Activated CD4-positive, alpha-beta T cell treated with anti-CD3 and anti-CD28 coated beads, Interleukin-2, amount 50 U/mL, for 4 hours (primary cell): Measurements from ENCODE around the gene SBSN.
A peak's percentile ranks its signal among the peaks of the same experiment; 100 is the strongest.

Experiments used
- DNase-seq, 2 experiments: peaks; one replicate each; pipeline ENCODE4 v3.0.0-alpha.2; 2020

The SBSN gene

DNA sequence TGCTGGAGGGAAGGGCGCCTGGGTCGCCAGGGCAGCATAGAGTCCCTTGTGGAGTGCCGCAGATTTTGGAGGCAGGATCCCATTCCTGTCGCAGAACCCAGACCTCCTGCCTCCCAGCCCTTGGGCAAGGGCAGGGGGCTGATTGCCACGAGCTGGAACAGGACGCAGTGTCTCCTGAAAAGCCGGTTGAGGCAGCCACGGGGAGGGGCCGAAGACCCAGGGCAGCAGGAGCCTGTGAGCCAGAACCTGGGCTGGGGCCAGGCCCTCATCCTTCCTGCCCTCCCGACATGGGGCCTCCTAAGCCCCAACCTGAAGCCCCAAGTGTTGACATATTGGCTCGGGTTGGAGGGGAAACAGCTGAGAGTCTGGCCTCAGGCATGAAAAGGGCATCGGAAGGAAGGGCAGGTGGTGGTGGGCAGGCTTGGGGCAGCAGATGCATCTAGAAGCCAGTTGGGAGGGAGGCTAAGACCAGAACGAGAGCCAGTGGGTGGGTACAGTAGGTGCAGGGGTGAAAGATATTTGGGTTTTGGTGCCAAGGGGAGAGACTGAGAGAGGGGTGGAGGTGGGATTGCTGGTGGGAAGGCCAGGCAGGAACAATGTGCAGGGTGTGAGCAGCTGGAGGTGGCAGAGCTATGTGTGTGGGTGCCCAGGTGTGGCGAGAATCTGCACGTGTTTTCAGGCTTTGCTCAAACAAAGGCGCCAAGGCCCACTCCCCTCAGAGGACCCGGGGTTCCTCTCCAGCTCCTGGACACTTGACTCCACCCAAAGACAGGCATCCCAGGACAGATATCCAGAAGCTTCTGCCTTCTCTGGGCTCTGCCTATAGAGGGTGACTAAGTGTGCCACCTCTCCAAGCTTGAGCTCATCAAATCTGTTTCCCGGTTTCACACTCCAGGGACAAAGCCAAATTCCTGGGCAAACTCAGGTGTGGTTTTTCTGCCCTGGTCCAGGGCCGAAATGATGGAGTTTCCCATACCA, 1.4 kb upstream of the SBSN start:
- no peak for DNase-seq

DNA sequence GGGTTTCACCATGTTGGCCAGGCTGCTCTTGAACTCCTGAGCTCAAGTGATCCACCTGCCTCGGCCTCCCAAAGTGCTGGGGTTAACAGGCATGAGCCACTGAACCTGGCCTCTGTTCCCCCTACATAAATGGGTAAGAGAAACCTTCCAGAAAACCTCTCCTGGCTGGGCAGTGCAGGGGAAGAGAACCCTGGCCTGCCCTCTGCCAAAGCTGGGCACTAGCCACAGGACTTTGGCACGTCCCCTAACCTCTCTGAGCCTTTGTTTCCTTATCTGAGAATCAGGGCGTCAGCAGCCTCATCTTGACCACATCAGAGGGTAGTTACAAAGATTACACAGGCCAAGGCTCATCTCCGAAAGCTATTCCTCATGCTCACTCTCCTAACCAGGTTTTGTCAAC, 2.2 kb downstream of the SBSN start:
- DNase-seq, result no peak

DNA sequence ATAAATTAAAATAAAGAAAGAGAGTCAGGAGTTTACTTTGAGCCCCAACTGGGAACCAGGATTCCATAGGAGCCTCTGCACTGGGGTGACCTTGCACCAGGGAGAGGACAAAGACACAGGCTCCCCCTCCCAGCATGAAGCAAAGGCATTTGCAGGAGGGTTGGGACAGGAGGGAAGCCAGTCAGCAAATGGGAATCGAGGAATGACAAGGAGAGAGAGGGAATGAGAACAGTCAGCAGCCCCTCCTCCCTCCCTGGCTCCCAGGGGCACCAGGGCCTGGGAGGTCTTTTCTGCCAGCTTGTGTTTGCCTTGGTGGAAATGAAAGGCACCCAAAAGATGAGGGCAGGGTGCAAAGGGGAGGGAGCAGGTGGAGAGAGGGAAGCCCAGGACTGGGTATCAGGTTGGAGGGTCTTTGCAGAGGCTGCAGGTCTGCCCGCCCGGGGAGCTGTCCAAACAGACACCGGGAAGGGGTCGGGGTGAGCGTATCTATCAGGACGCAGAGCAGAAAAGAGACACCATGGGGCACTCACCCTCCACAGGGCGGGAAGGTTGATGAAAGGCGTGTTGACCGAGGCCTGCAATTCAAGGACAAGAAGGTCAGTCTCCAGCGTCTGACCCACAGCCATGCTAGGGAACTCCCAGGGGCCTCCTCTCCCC, 3.8 kb downstream of the SBSN start:
- no peak for DNase-seq

DNA sequence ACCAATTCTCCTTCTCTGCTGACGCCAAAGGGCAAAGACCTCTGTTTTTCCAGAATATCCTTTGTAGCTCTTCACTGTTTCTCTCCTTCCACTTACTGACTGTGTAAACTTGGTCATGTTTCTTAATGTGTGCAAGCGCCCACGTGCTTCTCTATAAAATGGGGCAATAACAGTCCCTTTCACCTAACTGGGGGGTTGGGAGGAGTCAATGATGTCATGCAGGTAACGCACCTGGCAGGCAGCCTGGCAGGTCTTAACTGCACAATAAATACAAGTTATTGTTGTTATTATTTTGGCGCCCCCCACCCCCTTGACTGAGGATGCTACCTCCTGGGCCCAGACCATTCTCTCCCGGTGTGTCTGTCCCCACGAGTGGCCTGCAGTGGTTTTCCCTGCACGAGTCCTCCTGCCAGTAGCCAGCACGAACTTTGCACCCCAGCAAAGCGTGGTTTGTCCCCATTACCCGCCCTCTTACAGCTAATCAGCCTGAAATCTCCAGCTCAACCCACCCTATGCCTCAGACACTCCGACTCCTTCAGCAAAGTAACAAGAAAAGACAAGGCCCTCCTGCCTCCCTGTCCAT, 5.3 kb downstream of the SBSN start:
- DNase-seq, result no peak

DNA sequence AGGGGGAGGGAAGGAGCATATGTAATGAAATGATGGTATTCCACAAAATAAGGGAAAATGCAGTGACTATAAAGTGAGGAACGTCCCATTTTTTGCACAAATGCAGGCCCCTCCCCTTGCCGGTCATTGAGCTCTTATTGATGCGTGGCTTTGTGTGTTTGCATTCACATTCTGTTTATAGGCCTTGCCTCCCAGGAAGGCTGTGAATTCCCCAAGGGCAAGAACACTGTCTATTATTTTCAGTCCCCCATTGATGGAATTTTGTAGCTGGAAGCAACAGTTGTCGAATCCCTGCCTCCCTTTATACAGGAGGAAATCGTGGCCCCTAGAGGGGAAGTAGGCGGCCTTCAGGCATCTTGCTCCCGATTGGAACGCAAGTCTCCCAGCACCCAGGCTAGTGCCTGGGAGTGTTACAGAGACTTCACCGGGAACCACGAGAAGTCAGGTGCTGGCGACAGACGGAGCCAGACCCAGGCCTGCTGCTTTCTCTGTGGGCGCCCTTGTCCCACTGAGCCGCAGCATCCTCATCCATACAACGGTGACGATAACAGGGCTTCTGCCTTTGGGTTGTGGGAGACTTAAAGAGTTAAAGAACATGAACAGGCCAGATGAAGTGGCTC, 6.9 kb downstream of the SBSN start:
- no peak for DNase-seq

DNA sequence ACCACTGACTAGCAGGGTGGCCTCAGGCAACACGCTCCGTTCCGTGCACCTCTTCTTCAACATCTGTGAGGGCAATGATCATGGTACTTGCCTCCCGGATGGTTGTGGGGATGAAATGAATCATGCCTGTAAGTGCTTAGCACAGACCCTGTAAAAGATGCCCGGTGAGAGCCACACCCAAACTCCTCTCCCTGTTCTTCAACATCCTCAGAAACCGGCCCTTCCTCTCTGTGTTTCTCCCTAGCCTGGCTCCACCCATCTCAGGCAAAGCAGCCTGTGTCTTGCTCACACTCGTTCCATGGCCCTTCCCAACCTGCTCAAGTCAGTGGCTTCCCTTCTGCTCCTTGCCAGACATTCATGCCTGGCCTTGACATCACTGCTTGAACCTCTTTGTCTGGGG, 8.8 kb downstream of the SBSN start:
- no peak for DNase-seq

DNA sequence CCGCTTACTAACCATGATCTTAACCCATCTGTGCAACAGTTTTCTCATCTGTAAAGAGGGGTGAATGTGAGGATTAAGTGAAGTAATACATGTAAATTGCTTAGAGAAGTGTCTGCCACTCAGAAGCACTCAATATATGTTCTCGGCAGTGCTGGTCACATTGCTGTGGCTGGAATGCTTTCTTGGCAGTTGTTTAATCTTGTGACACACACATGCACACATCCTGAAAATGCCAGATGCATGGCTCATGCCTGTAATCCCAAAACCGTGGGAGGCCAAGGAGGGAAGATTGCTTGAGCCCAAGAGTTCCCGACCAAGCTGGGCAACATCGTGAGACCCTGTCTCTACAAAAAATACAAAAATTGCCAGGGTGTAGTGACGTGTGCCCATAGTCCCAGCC, 9.8 kb downstream of the SBSN start:
- DNase-seq, result no peak

DNA sequence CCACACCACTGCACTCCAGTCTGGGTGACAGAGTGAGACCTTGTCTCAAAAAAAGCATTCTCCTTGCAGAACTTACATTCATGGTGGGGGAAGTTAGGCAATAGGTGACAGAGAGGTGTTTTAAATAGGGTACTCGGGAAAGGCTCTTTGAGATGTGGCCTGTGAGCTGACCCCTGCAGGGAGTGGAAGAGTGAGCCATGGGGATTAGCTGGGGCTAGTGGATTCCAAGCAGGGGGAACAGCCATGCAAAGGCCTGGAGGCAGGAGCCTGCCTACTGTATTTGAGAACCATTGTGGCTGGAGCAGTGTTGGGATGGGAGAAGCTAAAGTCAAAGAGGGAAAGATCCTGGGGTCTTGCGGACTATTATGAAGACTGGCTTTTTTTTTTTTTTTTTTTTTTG, 10.8 kb downstream of the SBSN start:
- no peak for DNase-seq

DNA sequence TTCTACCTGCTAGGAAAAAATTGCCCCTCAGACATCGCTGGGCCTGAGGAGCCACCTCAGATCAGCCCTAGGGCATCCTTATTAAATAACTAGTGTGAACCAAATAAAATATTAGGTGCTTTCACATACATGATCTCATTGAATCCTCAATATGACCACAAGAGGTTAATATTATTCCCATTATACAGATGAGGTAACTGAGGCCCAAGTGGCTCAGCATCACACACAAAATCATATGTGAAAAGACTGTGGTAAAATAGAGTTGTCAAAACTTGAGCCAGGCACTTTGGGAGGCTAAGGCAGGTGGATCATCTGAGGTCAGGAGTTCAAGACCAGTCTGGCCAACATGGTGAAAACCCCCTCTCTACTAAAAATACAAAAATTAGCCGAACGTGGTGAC, 11.8 kb downstream of the SBSN start:
- no peak for DNase-seq

DNA sequence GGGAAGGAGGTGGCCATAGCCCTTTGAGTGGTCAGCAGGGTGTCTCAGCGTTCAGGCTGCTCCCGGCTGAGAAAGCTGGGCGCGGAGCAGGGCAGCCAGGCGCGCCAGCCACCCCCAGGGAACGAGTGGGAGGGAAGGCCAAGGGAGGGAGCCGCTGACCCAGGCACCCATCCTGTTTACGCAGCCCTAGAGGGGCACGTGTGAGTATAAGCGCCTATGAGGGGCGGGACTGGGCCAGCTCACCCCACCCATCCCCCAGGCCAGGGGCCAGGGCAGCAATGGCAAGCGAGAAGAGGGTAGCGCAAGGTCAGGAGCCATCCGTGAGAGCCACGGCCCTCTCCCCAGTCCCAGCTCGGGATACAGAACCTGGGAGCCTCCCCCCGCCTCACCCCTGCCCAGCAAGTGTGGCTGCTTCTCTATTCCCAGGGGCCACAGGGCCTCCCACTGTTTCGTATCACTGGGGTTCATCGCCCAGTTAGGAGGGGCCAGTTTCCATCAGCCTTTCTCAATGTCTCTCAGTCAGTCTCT, 13.8 kb downstream of the SBSN start:
- DNase-seq, result no peak

DNA sequence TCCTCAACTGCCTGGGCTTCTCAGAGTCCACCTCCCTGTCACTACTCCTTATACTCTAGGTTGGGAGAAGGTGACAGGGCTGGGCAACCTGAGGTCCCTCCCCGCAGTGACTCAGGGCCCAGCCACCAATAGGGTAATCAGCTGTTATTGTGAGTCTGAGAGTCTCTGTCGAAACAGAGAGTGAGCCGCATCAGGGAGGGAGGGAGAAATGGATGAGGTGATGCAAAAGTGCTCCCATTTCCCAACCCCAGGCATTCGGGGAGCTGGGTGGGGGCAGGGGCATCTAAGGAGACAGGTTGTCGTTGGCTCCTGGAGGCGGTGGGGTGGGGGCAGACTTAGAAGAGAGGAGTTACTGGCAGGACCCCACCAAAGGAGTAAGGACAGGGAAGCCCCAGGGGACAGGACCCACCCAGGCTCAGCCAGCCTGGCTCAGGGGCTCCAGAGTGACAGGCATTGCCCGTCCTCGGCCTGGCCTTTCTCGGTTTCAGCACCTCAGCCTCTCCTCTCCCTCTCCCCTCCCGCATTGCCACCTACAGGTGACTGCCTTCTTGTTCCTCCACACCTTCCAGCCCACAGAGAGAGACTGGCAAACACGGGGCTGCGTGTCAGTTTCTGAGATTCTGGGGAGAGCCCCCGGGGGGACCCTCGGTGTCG, 14.4 kb downstream of the SBSN start, which contains the start of gene DMKN:
DMKN (minus strand) TSS at position 22 of the 654 bp plus-strand sequence. CDS start 174 bp downstream, outside the sequence.
- DNase-seq, result no peak

DNA sequence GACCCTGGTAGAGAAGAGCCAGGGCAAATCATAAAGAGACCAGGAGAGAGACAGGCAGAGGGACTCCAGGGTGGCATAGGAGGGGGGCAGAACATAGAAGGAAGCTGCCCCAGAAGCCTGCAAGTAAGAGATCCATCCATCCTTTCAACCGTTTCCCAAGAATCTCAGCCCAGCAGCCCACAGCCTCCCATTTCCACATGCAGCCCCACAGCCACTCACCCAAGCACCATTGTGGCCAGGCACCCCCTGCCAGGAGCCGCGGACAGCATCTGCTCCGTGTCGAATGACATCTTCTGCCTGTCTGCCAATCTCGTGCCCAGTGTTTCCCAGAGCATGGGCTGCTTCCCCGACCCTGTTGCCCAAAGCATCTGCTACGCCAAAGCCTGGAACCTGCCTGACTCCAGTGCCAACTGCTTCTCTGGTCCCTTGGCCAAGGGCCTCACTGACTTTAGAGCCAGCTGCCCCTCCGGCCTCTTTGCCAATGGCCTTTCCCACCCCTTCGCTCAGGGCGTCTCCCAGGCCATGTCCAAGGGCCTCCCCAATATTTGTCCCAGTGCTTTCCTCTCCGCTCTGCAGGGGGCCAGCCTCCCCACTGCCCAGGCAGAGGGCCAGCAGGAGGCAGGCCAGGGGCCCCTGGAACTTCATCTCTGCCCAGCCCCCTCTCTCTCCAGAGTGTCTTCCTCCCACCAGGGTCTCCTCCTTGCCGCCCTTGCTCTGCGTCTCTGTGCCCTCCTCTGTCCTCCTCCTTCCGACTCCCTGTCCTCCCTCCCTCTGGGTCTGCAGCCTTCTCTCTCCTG, 15.1 kb downstream of the SBSN start:
- DNase-seq, result no peak

DNA sequence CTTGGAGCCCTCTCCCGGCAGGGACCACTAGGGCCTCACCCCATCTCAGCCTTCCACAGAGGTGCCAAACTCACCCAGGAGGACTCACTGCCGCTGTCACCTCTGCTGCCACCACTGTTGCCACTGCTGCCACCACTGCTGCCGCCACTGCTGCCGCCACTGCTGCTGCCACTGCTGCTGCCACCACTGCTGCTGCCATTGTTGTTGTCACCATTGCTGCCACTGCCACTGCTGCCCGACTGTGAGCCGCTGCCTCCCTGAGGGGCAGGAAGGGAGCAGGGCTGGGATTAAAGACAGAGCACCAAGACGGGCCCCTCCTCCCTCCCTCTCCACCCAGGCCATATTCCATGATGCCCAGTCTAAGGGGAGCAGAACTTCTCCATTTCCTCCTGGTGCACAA, 16.8 kb downstream of the SBSN start:
- no peak for DNase-seq

DNA sequence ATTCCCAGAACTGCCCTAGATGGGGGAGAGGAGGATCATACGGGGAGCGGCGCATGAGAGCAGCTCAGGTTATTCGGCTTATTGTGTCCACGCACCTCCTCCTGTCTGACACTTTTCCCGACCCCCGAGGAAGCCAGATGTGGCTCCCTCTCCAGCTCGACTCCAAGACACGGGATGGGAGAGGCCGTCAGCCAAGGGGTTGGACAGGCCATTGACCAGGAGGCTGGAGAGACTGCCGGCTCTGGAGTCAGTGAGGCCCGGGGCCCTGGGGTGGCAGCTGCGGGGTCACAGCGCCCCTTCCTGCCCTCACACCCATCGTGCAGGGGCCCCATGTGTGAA, 17.5 kb downstream of the SBSN start:
- no peak for DNase-seq

DNA sequence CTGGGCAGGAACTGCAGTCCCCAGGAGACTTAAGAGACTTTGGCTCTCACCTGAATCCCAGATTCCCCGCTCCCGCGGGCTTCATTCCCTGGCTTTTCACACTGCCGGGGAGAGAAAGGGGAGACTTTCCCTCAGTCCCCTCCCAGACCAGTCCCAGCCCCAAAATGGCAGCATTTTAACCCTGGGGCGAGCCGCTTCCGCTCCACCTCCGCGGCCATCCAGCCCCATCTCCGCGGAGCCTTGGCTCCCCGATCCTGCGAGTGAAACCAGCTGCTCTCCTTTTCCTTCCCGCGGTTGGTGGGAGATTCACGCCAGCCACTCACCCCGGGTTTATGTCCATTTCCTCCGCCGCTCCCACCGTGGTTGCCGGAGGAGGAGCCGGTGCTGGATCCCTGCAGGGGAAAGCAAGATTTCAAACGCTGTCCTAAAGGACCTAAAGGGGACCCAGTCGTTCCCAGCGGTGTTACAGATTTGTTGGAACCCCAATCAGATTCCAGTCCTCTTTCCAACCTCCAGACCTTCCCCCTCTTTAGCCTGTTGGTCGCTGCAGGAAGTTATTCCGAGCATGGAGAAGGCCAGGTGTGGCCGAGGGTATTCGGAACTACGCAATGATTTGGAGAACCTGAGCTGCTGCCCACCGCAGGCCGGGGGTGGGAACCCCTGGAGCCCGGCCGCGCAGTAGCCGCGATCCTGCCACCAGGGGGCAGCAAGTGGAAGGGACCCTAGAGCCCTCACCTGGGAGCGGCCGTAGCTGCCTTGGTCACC, 18.1 kb downstream of the SBSN start:
- peak; percentile 67 to 69 for DNase-seq

DNA sequence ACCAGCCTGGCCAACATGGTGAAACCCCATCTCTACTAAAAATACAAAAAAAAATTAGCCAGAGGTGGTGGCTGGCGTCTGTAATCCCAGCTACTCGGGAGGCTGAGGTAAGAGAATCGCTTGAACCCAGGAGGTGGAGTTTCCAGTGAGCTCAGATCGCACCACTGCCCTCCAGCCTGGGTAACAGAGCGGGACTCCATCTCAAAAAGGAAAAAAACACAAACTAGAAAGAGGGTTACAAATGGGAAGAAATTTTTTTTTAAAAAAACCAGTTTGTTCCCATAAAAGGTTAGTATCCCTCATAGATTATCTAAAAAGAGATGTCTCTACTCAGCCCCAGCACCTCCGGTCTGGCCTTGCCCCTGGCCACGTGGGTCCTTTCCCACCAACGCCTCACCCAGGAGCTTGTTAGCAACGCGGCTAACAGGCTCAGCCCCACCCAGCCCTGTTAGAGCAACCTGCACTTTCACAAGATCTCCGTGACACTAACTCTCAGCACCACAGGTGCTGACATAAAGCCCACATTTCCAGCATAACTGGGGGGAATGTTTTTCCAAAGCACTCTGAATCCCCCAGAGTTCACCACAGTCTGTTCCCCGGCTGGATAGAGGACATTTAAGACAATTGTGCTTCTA, 19.0 kb downstream of the SBSN start:
- peak in 1 of 2 experiments; percentile 9 for DNase-seq

DNA sequence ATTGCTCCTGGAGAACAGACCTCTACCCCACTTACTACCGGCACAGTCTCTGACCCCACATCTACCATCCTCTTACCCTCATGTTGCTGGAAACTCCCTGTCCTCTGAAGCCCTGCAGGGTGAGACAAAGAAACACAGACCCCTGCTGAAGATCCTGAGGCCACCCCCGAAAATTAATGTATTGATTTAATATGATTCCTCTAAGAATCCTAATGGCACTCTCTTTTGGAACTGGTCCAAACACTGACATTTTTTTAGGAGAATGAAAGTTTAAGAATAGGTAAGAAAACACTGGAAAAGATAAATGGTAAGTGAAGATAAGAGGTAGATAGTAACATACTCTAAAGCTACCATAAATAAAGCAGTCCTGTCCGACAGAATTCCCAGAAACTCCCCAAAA, 20.0 kb downstream of the SBSN start:
- no peak for DNase-seq

DNA sequence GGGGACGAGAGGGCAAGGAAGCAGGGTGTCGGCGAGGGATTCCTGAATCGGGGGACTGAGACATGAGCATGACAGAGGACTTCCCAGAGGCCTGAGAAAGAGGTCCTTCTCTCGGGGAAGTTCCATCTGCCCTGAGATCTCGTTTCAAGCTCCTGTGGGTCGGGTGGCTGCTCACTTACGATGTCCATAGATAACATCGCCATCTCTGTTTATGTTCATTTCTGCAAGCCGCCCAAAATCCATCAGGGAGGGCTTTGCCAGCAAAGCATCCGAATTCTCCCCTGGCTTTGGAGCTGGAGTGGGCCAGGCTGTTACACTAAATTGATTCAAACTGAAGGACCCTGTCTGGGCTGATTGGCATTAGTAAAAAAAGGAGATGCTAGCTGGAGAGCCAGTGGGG, 20.6 kb downstream of the SBSN start:
- no peak for DNase-seq

DNA sequence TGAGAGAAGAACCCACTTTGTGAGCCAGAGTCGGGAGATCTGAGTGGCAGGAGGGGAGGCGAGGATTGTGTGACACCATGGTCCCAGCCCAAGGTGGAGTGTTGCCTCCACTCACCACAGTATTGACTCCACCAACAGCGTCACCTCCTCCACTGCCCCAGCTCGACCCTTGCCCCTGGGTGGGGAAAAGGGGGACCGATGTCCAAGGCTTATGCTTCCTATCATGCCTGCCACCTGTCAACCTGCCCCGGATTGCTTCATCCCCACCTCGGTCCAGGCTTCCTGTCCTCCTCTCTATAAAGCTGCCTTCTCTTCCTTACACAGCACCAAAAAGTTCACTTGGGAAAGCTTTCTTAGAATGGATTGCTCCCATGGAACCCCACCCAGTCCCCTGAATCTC, 22.1 kb downstream of the SBSN start:
- DNase-seq, result no peak

DNA sequence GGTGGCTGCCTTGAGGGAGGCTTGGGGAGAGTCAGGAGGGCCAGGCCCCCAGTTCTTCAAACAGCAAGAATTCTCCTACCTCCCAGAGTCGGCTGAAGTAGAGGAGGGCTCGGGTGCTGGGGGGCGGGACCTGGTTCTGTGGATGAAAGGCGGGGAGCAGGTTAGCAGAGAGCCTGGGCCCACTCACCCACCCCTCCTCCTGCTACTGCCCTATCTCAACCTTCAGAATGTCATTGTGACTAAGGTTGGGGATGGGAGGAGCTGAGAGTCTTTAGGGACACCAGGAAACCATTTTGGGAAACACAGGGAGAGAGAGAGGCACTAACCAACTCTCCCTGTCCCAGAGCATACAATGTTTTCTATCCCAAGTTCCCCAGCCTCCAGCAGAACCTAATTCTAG, 25.4 kb downstream of the SBSN start:
- no peak for DNase-seq

DNA sequence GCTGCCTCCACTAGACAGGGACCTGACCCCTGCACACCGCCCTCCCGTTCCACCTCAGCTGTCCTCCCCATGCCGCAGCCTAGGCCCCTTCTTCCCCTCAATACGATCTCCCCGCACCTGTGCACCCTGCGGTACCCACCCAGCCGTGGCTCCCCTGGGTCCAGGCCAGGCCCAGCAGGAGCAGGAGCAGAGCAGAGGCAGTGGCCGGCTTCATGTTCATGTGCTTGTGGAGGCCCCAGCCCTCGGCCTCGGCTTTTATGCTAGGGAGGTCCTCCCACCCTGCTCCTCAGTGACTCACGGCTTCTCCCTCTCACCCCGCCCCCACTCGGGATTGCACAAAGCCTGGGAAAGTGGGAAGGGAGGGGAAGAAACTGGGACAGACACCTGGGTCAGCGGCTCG, 26.4 kb downstream of the SBSN start:
- no peak for DNase-seq
